ENCODE data around the gene ADGRL3. TPM values are rescaled to one million over a fixed set of nuclear protein-coding genes. Genes with fewer than 3 reads are reported as not detected.

ADGRL3 gene
- total RNA-seq, 1 donor from 2014 or later: not detected

DNA sequence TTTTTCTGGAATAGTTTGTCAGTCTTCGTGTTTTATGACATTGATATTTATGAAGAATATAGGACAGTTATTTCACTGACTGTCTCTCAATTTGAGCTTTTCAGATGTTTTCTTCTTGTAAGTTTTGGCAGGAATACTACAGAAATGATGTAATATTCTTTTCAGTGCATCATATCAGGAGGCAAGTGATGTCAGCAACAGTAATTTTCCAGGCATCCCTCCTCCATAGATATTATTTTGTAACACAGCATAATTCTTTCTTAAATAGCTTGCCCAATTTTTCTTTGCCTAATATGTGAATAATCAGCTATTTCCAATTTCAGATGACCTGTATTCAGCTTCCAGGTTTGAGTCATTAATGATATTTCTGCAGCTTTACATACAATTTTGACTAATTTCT lies 211.1 kb downstream of the ADGRL3 start:
- intact Hi-C loops (cut with micrococcal nuclease): no loop called here

DNA sequence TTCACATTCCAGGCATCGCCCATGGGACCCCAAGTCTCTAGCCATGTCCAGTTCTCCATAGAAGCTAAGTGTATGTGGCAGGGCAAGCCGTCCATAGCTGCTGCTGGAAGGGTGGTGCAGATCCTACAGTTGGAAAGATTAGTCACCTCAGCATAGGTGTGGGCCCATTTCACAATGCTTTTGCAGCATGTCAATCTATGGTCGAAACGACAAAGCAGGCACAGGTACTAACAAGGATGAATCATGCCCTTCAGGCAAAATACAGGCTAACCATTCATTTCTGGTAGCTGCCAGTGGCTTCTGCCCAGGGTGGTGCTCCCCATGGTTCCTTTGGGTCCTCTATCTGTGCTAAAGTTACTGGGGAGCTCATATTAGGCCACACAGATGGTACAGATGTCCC lies 225.2 kb downstream of the ADGRL3 start:
- intact Hi-C loops (cut with micrococcal nuclease): no loop called here

DNA sequence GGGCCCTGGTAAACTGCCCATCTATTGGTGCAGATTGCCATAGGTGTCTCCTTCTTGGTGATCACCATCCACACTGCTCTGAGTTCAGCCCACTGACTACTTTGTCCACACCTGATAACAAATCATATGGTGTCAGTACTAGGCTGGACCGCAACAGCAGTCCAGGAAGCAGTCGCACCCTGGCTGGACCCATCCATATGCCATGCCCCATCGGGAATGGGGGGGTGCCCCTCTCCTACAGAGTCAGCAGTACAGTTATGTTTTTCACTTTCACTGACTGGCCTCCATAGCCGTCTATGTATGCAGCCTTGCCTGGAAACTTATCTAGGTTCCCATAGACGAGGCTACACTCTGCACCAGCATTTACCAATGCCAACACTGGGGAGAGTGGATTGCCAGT lies 226.1 kb downstream of the ADGRL3 start:
- intact Hi-C loops (cut with micrococcal nuclease): no loop called here

- intact Hi-C loops (cut with micrococcal nuclease): no loop called here
Observed at GRCh38 chr4:61427099-61427817, 227.1 kb downstream of the ADGRL3 start.

DNA sequence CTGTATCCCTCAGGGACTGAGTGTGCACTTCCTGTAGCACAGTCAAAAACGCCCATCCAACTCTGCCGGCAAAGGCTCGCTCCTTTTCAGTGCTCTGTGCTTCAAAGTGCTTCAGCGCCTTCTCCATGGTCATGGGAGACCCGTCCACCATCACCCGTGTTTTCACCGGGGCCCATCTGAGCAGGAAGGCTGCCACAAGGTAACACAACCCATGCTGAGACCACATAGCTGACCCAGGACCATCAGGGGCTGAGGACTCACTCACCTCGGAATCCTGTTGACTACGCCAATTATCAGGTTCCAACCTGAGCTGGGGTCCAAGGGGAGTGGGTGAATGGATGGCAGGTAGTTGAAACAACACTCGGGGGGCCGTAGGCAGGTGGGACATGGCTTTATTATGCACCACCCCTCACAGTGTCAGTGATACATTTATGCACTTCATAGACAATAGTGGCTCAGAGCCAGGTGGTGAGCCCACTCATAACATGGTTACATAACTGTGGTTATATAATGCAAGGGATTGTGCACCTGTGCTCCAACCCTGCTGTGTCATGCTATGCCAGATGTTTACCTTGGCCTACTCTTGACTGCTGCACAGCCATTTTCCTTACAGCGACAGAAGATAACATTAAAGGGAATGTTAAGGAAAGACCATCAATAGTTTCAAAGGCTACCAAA lies 227.8 kb downstream of the ADGRL3 start:
- intact Hi-C loops (cut with micrococcal nuclease): no loop called here

DNA sequence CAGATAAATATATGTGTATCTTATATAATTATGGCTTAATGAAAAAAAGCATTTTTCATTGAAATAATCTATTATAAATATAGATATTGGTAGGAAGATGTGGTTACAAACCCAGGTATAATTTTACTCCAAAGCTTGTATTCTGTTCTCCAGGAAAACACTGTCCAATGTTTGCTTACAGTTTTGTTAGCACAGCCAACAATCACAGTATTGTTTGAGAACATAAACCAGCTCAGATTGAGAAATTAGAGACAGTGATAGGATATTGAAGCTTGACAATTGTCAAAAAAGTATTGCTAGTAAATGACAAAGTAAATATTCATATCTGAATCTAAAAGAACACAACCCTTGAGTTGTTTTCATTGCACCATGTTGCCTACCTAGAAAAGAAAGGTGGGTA lies 228.8 kb downstream of the ADGRL3 start:
- intact Hi-C loops (cut with micrococcal nuclease): no loop called here

DNA sequence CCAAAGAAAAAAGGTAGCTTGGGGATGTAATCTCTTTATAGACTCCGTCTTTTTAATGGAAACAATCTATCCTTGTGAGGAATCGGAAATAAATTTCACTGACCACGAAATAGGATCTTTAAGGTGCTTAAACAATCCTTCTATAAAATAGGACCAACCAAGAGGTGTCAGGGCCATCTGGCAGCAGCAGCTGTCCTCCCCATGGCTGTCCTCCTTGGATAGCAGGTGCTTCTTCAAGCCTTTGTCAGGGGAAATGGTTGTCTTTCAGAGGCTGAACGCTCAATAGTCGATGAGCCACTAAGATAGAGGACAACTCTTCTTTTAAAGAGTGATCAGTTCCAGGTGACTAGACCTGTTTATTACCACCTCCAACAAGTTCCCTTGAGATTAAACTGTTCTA lies 231.0 kb downstream of the ADGRL3 start:
- intact Hi-C loops (cut with micrococcal nuclease): no loop called here

GRCh38 chr4:61437923-61438322 lies 237.8 kb downstream of the ADGRL3 start:
- intact Hi-C loops (cut with micrococcal nuclease): no loop called here

DNA sequence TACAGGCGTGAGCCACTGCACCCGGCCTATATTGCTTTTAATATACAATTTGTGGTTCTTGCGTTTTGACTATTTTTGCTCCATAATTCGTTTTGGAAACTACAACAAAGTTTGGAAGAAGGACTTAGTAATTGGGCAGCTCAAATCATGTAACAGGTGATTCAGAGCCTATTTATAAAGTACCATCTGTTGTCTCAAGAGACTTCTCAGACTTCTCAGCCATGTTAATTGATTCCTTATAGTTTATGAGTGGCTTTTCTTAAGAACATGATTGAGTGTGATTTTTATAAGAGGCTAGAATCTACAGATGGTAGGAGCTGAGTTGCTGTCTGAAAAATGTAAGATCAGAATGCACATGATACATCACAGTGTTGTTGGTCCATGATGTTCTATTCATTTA lies 240.2 kb downstream of the ADGRL3 start:
- intact Hi-C loops (cut with micrococcal nuclease): no loop called here

DNA sequence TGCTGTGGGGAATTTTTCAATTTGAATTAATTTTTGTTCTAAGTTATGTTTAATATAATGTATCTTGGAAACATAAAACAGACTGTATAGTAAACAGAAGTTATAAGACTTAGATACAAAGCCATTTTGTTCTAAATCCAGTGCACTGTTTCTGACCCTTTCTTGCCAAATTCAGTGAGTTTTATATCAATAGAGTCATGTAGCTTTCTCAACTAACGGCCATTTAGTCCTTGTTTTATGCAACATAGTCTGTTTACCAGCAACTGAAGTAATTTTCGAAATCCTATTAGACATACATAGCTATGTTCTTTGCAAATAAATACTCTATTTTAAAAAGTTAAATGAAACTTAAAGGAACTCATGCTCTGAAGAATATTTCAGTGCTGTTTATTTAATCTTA lies 242.8 kb downstream of the ADGRL3 start:
- intact Hi-C loops (cut with micrococcal nuclease): no loop called here

DNA sequence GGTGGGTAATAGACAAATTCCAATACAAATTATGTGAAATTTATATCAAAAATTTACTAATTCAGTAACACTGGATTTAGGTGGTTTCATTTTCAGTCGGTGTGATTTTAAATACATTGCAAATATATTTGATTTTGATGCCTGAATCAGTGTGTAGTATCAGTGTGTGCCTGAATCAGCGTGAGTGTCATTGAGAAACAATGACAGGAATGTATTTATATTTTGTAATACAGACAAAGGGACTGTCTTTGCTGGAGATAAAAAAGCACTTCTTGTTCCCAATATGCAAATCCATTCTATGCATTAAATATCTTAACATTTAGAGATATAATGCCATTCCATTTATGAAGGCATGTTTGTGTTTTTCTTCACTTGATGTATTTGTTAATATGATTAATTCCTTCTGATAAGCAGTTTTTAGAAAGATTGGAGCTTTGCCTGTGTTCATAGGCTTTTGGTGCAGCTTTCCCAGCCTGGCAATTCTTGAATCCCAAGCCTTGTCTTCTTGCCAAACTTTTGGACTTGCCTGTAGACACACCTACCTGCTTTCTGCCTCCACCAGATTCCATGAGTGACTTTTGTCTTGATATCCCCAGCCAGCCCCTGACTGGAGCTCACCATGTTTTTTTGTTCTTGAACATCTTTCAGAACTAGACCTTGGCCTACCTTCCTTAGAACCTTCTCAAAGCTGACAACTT lies 243.8 kb downstream of the ADGRL3 start:
- intact Hi-C loops (cut with micrococcal nuclease): no loop called here

DNA sequence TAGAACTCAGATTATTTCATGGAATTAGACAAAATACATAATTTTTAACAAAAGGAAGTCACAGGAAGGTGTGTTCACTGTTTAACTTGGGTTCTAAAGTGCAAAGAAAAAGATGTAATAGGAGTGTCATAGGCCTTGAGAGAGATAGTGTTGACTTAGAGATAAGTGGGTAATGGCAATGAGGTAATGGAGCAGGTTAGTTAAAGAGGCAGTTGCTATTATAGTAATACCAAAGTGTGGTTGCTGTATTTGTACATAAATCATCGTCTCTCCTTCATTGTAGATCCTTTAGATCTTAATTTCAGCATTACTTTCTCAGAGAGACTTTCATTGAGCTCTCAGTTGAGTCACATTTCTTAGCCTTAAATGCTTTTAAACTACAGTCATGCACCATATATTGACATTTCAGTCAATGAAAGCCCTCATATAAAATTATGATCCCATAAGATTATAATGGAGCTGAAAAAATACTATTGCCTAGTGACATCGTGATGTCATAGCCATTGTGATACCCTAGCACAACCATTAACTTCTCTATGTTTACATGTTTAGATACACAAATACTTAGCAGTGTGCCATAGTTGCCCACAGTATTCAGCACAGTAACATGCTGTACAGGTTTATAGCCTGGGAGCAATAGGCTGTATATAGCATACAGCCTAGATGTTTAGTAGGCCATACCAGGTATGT lies 245.4 kb downstream of the ADGRL3 start:
- intact Hi-C loops (cut with micrococcal nuclease): no loop called here

GRCh38 chr4:61446941-61447340 lies 246.8 kb downstream of the ADGRL3 start:
- intact Hi-C loops (cut with micrococcal nuclease): no loop called here

GRCh38 chr4:61447918-61448317 lies 247.8 kb downstream of the ADGRL3 start:
- intact Hi-C loops (cut with micrococcal nuclease): no loop called here

DNA sequence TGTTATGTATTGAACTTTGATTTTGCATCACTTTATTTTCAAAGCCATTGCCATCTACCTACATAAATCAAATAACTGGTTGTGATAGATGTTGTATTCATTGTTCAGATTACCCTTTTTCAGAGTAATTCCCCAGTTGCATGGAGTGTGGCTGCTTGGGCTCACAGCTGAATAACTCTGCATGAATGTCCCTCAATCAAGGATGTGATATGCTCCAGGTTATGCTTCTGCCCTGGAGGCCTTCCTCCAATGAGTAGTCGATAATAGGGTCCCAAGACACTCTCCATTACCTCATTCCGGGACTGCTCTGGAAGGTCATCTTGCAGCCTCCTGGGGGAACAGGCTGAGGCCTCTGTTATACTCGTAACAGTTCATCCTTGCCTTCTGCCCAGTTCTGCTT lies 251.8 kb downstream of the ADGRL3 start:
- intact Hi-C loops (cut with micrococcal nuclease): no loop called here

- intact Hi-C loops (cut with micrococcal nuclease): no loop called here
Observed at GRCh38 chr4:61461956-61462355, 261.8 kb downstream of the ADGRL3 start.

GRCh38 chr4:61462451-61463326 lies 262.6 kb downstream of the ADGRL3 start:
- intact Hi-C loops (cut with micrococcal nuclease): no loop called here

- intact Hi-C loops (cut with micrococcal nuclease): no loop called here
Observed at GRCh38 chr4:61468024-61468720, 268.0 kb downstream of the ADGRL3 start.

DNA sequence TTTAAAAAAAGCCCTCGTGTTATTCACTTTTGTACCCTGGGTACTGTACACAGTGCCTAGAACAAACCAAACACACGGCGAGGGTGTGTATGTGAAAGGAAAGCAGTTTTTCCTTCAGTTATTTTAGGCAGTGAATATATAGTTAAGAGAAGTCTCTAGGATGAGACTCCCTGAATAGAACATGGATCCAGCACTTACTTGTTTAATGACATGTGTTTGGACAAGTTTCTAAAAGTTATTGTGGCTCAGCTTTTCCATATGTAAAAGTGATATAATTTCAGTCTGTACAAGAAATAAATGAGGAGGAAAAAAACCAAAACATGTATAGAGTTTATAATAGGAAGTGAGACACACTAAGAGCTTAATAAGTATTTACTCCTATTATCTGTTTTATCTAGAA lies 273.2 kb downstream of the ADGRL3 start:
- intact Hi-C loops (cut with micrococcal nuclease): no loop called here

DNA sequence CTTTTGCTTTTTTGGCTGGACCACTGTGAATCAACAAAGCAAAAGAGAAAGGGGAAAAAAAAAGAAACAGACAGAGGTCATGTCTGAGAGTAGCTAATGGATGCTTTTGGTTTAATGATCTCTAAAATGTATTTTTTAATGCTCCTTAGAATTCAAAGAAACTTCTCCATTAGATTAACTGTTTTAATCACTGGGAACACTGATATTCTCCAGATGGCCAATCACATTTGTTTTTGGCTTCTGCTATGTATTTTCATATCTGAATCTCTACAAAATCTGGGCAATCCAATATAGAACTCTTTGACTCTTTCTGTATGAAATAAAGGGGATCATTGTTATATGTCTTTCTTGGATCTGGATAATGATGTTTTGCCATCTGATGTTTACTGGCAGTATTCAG lies 278.2 kb downstream of the ADGRL3 start:
- intact Hi-C loops (cut with micrococcal nuclease): no loop called here

Measured in T-helper 2 cell treated with Interferon-gamma antibody and Interleukin-4, amounts not matched to agents 100 ng/mL and 5 ng/mL, for 36 hours (primary cell).